ENCODE data around the gene HS3ST2.

- TF ChIP-seq CTCF (IDR thresholded peaks at IDR 0.05; ENCODE audit: insufficient read depth, low read depth, low read length) (no peak), EZH2 (IDR thresholded peaks at IDR 0.05; ENCODE audit: insufficient read depth, low read length) (no peak)
Observed at GRCh38 chr16:22882981-22883380, 69.0 kb downstream of the HS3ST2 start.
